Activated CD4-positive, alpha-beta memory T cell treated with anti-CD3 and anti-CD28 coated beads for 36 hours (primary cell): ENCODE measurements around the gene CHST10. TPM values are rescaled to one million over a fixed set of nuclear protein-coding genes. Genes with fewer than 3 reads are reported as not detected.

Experiments
- CTCF ChIA-PET: fragments of 350-600 bp; sonication (Branson Sonifier 250); formaldehyde crosslinking; loops from one replicate; lab custom pipeline; 2021; ENCODE audit warnings: antibody characterized with exemption, inconsistent platforms; lab: Charles Lee
- POLR2A ChIA-PET: fragments of 350-600 bp; sonication (Branson Sonifier 250); formaldehyde crosslinking; loops from one replicate; lab custom pipeline; 2021; ENCODE audit warnings: antibody characterized with exemption; lab: Charles Lee
- DNase-seq: peaks from one replicate; pipeline ENCODE4 v3.0.0-alpha.2; 2020
- H3K27ac Mint-ChIP-seq: one replicate; pipeline ENCODE4 v1.8.0; 2021; ENCODE audit warnings: mixed read lengths
- H3K27me3 Mint-ChIP-seq: one replicate; pipeline ENCODE4 v1.8.0; 2021; ENCODE audit warnings: mixed read lengths
- H3K36me3 Mint-ChIP-seq: one replicate; pipeline ENCODE4 v1.8.0; 2021; ENCODE audit warnings: mixed read lengths
- H3K4me1 Mint-ChIP-seq: one replicate; pipeline ENCODE4 v1.8.0; 2021; ENCODE audit warnings: low read depth, mixed read lengths
- H3K4me3 Mint-ChIP-seq: one replicate; pipeline ENCODE4 v1.8.0; 2021; ENCODE audit warnings: mild to moderate bottlenecking, mixed read lengths
- H3K9me3 Mint-ChIP-seq: one replicate; pipeline ENCODE4 v1.8.0; 2021; ENCODE audit warnings: mixed read lengths
- intact Hi-C: fragments of 100-400 bp; cut with micrococcal nuclease; formaldehyde crosslinking; loops from one replicate; pipeline ENCODE4 v1.15.1; 2023
- total RNA-seq, 2 experiments: library from RNA; stranded (reverse); gene quantifications; one replicate each; pipeline ENCODE4 v1.2.3, GENCODE V29; 2021

The CHST10 gene
- total RNA-seq, 2 experiments from 2014 or later = 3.6 to 4.7 TPM

- no peak for DNase-seq
- peaks cover 17% of the 10 kb centered on the region for H3K4me1 Mint-ChIP-seq
- intact Hi-C loops = no loop called here
- POLR2A ChIA-PET = no interaction called here
- H3K27me3 Mint-ChIP-seq = peaks cover 9% of the 10 kb centered on the region
- no peaks in the 10 kb centered on the region for H3K9me3 Mint-ChIP-seq
- H3K36me3 Mint-ChIP-seq = peaks cover 2% of the 10 kb centered on the region
- CTCF ChIA-PET = no interaction called here
- no peak overlapping the region for H3K4me3 Mint-ChIP-seq
- H3K27ac Mint-ChIP-seq = no peak overlapping the region
Observed at GRCh38 chr2:100412466-100412865, 5.0 kb downstream of the CHST10 start.

- Mint-ChIP-seq H3K4me1 (peaks cover 14% of the 10 kb centered on the region), H3K9me3 (no peaks in the 10 kb centered on the region), H3K36me3 (peaks cover under 1% of the 10 kb centered on the region), H3K4me3 (no peak overlapping the region), H3K27ac (no peak overlapping the region), H3K27me3 (peaks cover 8% of the 10 kb centered on the region)
- CTCF ChIA-PET = no interaction called here
- intact Hi-C loops = no loop called here
- POLR2A ChIA-PET = no interaction called here
- DNase-seq = no peak
Observed at GRCh38 chr2:100411841-100412292, 5.6 kb downstream of the CHST10 start.

GRCh38 chr2:100409975-100410647, 7.4 kb downstream of the CHST10 start:
- POLR2A ChIA-PET = no interaction called here
- Mint-ChIP-seq H3K27me3 (no peaks in the 10 kb centered on the region), H3K4me3 (no peak overlapping the region), H3K36me3 (no peaks in the 10 kb centered on the region), H3K4me1 (no peaks in the 10 kb centered on the region), H3K27ac (no peak overlapping the region), H3K9me3 (no peaks in the 10 kb centered on the region)
- no peak for DNase-seq
- CTCF ChIA-PET = no interaction called here
- intact Hi-C loops = no loop called here

GRCh38 chr2:100409461-100409860, 8.0 kb downstream of the CHST10 start:
- H3K4me3 Mint-ChIP-seq = no peak overlapping the region
- no peaks in the 10 kb centered on the region for H3K4me1 Mint-ChIP-seq
- no peak overlapping the region for H3K27ac Mint-ChIP-seq
- DNase-seq = no peak
- no peaks in the 10 kb centered on the region for H3K9me3 Mint-ChIP-seq
- intact Hi-C loops = no loop called here
- ChIA-PET CTCF (interaction anchor here (1.0 kb wide), 1 partner anchor 28 kb away, joined by 3 read pairs; no protein-coding TSS in a partner anchor), POLR2A (no interaction called here)
- no peaks in the 10 kb centered on the region for H3K36me3 Mint-ChIP-seq
- H3K27me3 Mint-ChIP-seq = no peaks in the 10 kb centered on the region

- ChIA-PET CTCF (interaction anchor here (1.0 kb wide), 1 partner anchor 27 kb away, joined by 3 read pairs; no protein-coding TSS in a partner anchor), POLR2A (no interaction called here)
- H3K4me1 Mint-ChIP-seq = no peaks in the 10 kb centered on the region
- intact Hi-C loops = no loop called here
- H3K4me3 Mint-ChIP-seq = no peak overlapping the region
- H3K27me3 Mint-ChIP-seq = no peaks in the 10 kb centered on the region
- DNase-seq = no peak
- no peaks in the 10 kb centered on the region for H3K36me3 Mint-ChIP-seq
- no peak overlapping the region for H3K27ac Mint-ChIP-seq
- no peaks in the 10 kb centered on the region for H3K9me3 Mint-ChIP-seq
Observed at GRCh38 chr2:100408941-100409340, 8.5 kb downstream of the CHST10 start.

- Mint-ChIP-seq H3K27me3 (no peaks in the 10 kb centered on the region), H3K36me3 (no peaks in the 10 kb centered on the region)
Observed at GRCh38 chr2:100408104-100408503, 9.4 kb downstream of the CHST10 start.

GRCh38 chr2:100407563-100407962, 9.9 kb downstream of the CHST10 start:
- Mint-ChIP-seq H3K4me1 (no peaks in the 10 kb centered on the region), H3K27me3 (no peaks in the 10 kb centered on the region), H3K4me3 (no peak overlapping the region), H3K36me3 (no peaks in the 10 kb centered on the region), H3K9me3 (no peaks in the 10 kb centered on the region), H3K27ac (no peak overlapping the region)
- CTCF ChIA-PET = no interaction called here
- POLR2A ChIA-PET = no interaction called here
- intact Hi-C loops = no loop called here
- no peak for DNase-seq

More at GRCh38 chr2:100408104-100408503, 9.4 kb downstream of the CHST10 start:
- intact Hi-C loops = no loop called here
- POLR2A ChIA-PET = no interaction called here
- CTCF ChIA-PET = no interaction called here
- no peak overlapping the region for H3K27ac Mint-ChIP-seq
- no peaks in the 10 kb centered on the region for H3K4me1 Mint-ChIP-seq
- DNase-seq = no peak
- no peaks in the 10 kb centered on the region for H3K9me3 Mint-ChIP-seq
- H3K4me3 Mint-ChIP-seq = no peak overlapping the region

- no peaks in the 10 kb centered on the region for H3K36me3 Mint-ChIP-seq
- DNase-seq = no peak
- H3K27me3 Mint-ChIP-seq = no peaks in the 10 kb centered on the region
- no peaks in the 10 kb centered on the region for H3K9me3 Mint-ChIP-seq
- intact Hi-C loops = no loop called here
- H3K4me1 Mint-ChIP-seq = no peaks in the 10 kb centered on the region
- ChIA-PET CTCF (interaction anchor here (1.0 kb wide), 1 partner anchor 917 kb away, joined by 3 read pairs; the partner anchor contains the start of gene REV1), POLR2A (no interaction called here)
- no peak overlapping the region for H3K4me3 Mint-ChIP-seq
- no peak overlapping the region for H3K27ac Mint-ChIP-seq
Observed at GRCh38 chr2:100407073-100407472, 10.4 kb downstream of the CHST10 start.

GRCh38 chr2:100406120-100406508, 11.4 kb downstream of the CHST10 start:
- H3K36me3 Mint-ChIP-seq = no peaks in the 10 kb centered on the region
- intact Hi-C loops = no loop called here
- ChIA-PET POLR2A (no interaction called here), CTCF (interaction anchor here (0.9 to 1.0 kb wide), 2 partner anchors 21 to 916 kb away, joined by 3 read pairs; partner anchors contain the start of gene REV1)
- no peaks in the 10 kb centered on the region for H3K27me3 Mint-ChIP-seq
- DNase-seq = no peak
- no peaks in the 10 kb centered on the region for H3K4me1 Mint-ChIP-seq
- no peaks in the 10 kb centered on the region for H3K9me3 Mint-ChIP-seq
- no peak overlapping the region for H3K27ac Mint-ChIP-seq
- no peak overlapping the region for H3K4me3 Mint-ChIP-seq

GRCh38 chr2:100405403-100406119, 11.9 kb downstream of the CHST10 start:
- no peaks in the 10 kb centered on the region for H3K9me3 Mint-ChIP-seq
- ChIA-PET CTCF (interaction anchor here (0.9 kb wide), 1 partner anchor 22 kb away, joined by 3 read pairs; no protein-coding TSS in a partner anchor), POLR2A (no interaction called here)
- H3K36me3 Mint-ChIP-seq = no peaks in the 10 kb centered on the region
- no peak for DNase-seq
- no peaks in the 10 kb centered on the region for H3K4me1 Mint-ChIP-seq
- H3K27me3 Mint-ChIP-seq = no peaks in the 10 kb centered on the region
- intact Hi-C loops = no loop called here
- no peak overlapping the region for H3K4me3 Mint-ChIP-seq
- H3K27ac Mint-ChIP-seq = no peak overlapping the region

- Mint-ChIP-seq H3K27ac (no peak overlapping the region), H3K9me3 (no peaks in the 10 kb centered on the region), H3K4me3 (no peak overlapping the region), H3K27me3 (no peaks in the 10 kb centered on the region), H3K4me1 (no peaks in the 10 kb centered on the region), H3K36me3 (no peaks in the 10 kb centered on the region)
- POLR2A ChIA-PET = interaction anchor here (0.6 kb wide), 1 partner anchor 786 kb away, joined by 3 read pairs; no protein-coding TSS in a partner anchor
- no peak for DNase-seq
- CTCF ChIA-PET = no interaction called here
- intact Hi-C loops = no loop called here
Observed at GRCh38 chr2:100404411-100404810, 13.1 kb downstream of the CHST10 start.

GRCh38 chr2:100403722-100404121, 13.7 kb downstream of the CHST10 start:
- intact Hi-C loops = no loop called here
- POLR2A ChIA-PET = no interaction called here
- Mint-ChIP-seq H3K4me1 (no peaks in the 10 kb centered on the region), H3K9me3 (no peaks in the 10 kb centered on the region), H3K27ac (no peak overlapping the region), H3K4me3 (no peak overlapping the region), H3K27me3 (no peaks in the 10 kb centered on the region), H3K36me3 (no peaks in the 10 kb centered on the region)
- CTCF ChIA-PET = no interaction called here
- DNase-seq = no peak
